Astrocyte (in vitro differentiated cells and primary cell): ENCODE measurements around the gene SLC10A1. TPM values are rescaled to one million over a fixed set of nuclear protein-coding genes. Genes with fewer than 3 reads are reported as not detected.

ENCODE experiments used
- DNase-seq: peaks from one replicate; pipeline ENCODE4 v3.0.0-alpha.2; 2010; ENCODE audit warnings: low read depth
- FAIRE-seq: peaks from 2 replicates; lab custom pipeline; 2011; peaks lifted over from hg19 to GRCh38; lab: Jason Lieb, UNC
- H2AFZ ChIP-seq: 2 replicates; pipeline ENCODE4 v1.6.0; 2012; ENCODE audit warnings: low read depth, low read length, inconsistent platforms
- H3K27ac ChIP-seq: 2 replicates; pipeline ENCODE4 v1.5.1; 2011; ENCODE audit warnings: low read depth, low read length, inconsistent platforms
- H3K27me3 ChIP-seq: 2 replicates; pipeline ENCODE4 v1.6.0; 2011; ENCODE audit warnings: low read length, inconsistent platforms; ENCODE audit not compliant: insufficient read depth
- H3K36me3 ChIP-seq: 2 replicates; pipeline ENCODE4 v1.5.1; 2011; ENCODE audit warnings: low read length, inconsistent platforms; ENCODE audit not compliant: insufficient read depth
- H3K4me1 ChIP-seq: 2 replicates; pipeline ENCODE4 v1.5.1; 2011; ENCODE audit warnings: low read length, inconsistent platforms; ENCODE audit not compliant: insufficient read depth
- H3K4me2 ChIP-seq: 2 replicates; pipeline ENCODE4 v1.6.0; 2012; ENCODE audit warnings: low read length, inconsistent platforms
- H3K4me3 ChIP-seq: 2 replicates; pipeline ENCODE4 v1.5.1; 2011; ENCODE audit warnings: low read depth, mild to moderate bottlenecking, low read length, inconsistent platforms; ENCODE audit not compliant: insufficient read depth
- H3K79me2 ChIP-seq: 2 replicates; pipeline ENCODE4 v1.6.0; 2012; ENCODE audit warnings: mild to moderate bottlenecking, low read length, inconsistent platforms; ENCODE audit not compliant: insufficient read depth
- H3K9ac ChIP-seq: 2 replicates; pipeline ENCODE4 v1.6.0; 2012; ENCODE audit warnings: mild to moderate bottlenecking, low read length, inconsistent platforms
- H3K9me3 ChIP-seq: 2 replicates; pipeline ENCODE4 v1.5.1; 2012; ENCODE audit warnings: low read depth, mild to moderate bottlenecking, low read length, inconsistent platforms; ENCODE audit not compliant: insufficient read depth
- H4K20me1 ChIP-seq: 2 replicates; pipeline ENCODE4 v1.6.0; 2012; ENCODE audit warnings: low read length, inconsistent platforms; ENCODE audit not compliant: insufficient read depth
- H3K27ac Mint-ChIP-seq: one replicate; pipeline ENCODE4 v1.8.0; 2021; ENCODE audit warnings: mild to moderate bottlenecking, mixed read lengths; ENCODE audit not compliant: unreplicated experiment
- H3K27me3 Mint-ChIP-seq: one replicate; pipeline ENCODE4 v1.8.0; 2021; ENCODE audit warnings: low read depth, mixed read lengths; ENCODE audit not compliant: unreplicated experiment
- H3K36me3 Mint-ChIP-seq: one replicate; pipeline ENCODE4 v1.8.0; 2021; ENCODE audit warnings: low read depth, mixed read lengths; ENCODE audit not compliant: unreplicated experiment
- H3K4me1 Mint-ChIP-seq: one replicate; pipeline ENCODE4 v1.8.0; 2021; ENCODE audit warnings: low read depth, mixed read lengths; ENCODE audit not compliant: unreplicated experiment
- H3K4me3 Mint-ChIP-seq: one replicate; pipeline ENCODE4 v1.8.0; 2021; ENCODE audit warnings: mild to moderate bottlenecking, moderate library complexity, mixed read lengths; ENCODE audit not compliant: unreplicated experiment
- H3K9me3 Mint-ChIP-seq: one replicate; pipeline ENCODE4 v1.8.0; 2021; ENCODE audit warnings: mild to moderate bottlenecking, mixed read lengths; ENCODE audit not compliant: unreplicated experiment
- EZH2 ChIP-seq: IDR thresholded peaks from 2 replicates; pipeline ENCODE4 v1.6.1; 2012; ENCODE audit warnings: mild to moderate bottlenecking, low read length, inconsistent platforms; ENCODE audit not compliant: insufficient read depth
- total RNA-seq: library from RNA; stranded (reverse); gene quantifications from 2 replicates; pipeline ENCODE4 v1.2.1, GENCODE V29; 2021
- TF ChIP-seq, protein P1 (sequence below): IDR thresholded peaks from 2 replicates; pipeline ENCODE4 v1.5.1; 2011; ENCODE audit warnings: low read depth, mild to moderate bottlenecking, inconsistent platforms, low read length, moderate library complexity; ENCODE audit not compliant: insufficient read depth

SLC10A1 gene
- total RNA-seq, 1 donor from 2014 or later = not detected

DNA sequence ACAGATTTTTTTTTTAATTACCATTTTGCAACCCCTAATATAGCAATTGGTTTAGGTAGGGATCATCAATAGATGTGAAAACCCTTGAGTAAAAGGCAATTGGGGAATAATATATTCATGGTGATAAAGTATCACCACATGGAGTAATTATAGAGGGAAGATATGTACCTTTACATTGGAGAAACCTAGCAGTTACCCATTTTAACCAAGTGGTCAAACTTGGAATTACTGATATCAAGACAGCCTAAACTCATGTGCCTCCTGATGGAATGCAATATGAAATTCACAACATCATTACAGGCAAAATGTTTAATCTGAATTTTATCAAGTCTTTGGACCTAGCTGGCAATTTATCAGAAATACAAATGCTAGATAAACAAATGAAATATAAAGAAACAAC, 6.7 kb upstream of the SLC10A1 start:
- Mint-ChIP-seq H3K4me3 (no peak overlapping the region), H3K27me3 (peaks cover 3% of the 10 kb centered on the region), H3K27ac (no peak overlapping the region), H3K36me3 (no peaks in the 10 kb centered on the region), H3K9me3 (peaks cover 6% of the 10 kb centered on the region), H3K4me1 (no peaks in the 10 kb centered on the region)
- no peaks in the 10 kb centered on the region for H3K9me3 ChIP-seq
- H4K20me1 ChIP-seq = no peaks in the 10 kb centered on the region
- H3K79me2 ChIP-seq = no peaks in the 10 kb centered on the region
- TF ChIP-seq EZH2 = no peak
- TF ChIP-seq, protein P1, sequence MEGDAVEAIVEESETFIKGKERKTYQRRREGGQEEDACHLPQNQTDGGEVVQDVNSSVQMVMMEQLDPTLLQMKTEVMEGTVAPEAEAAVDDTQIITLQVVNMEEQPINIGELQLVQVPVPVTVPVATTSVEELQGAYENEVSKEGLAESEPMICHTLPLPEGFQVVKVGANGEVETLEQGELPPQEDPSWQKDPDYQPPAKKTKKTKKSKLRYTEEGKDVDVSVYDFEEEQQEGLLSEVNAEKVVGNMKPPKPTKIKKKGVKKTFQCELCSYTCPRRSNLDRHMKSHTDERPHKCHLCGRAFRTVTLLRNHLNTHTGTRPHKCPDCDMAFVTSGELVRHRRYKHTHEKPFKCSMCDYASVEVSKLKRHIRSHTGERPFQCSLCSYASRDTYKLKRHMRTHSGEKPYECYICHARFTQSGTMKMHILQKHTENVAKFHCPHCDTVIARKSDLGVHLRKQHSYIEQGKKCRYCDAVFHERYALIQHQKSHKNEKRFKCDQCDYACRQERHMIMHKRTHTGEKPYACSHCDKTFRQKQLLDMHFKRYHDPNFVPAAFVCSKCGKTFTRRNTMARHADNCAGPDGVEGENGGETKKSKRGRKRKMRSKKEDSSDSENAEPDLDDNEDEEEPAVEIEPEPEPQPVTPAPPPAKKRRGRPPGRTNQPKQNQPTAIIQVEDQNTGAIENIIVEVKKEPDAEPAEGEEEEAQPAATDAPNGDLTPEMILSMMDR = no peak
- FAIRE-seq (no peak), DNase-seq (no peak)
- H3K4me2 ChIP-seq = no peak overlapping the region
- H3K4me1 ChIP-seq = no peaks in the 10 kb centered on the region
- no peak overlapping the region for H3K4me3 ChIP-seq
- H3K27me3 ChIP-seq = peaks cover 2% of the 10 kb centered on the region
- H2AFZ ChIP-seq = no peak overlapping the region
- no peak overlapping the region for H3K9ac ChIP-seq
- no peaks in the 10 kb centered on the region for H3K36me3 ChIP-seq
- H3K27ac ChIP-seq = no peak overlapping the region

- H3K9me3 ChIP-seq = no peaks in the 10 kb centered on the region
- Mint-ChIP-seq H3K4me3 (no peak overlapping the region), H3K27ac (no peak overlapping the region), H3K36me3 (peaks cover 2% of the 10 kb centered on the region), H3K9me3 (peaks cover 6% of the 10 kb centered on the region), H3K27me3 (peaks cover 9% of the 10 kb centered on the region), H3K4me1 (no peaks in the 10 kb centered on the region)
- DNase-seq (no peak), FAIRE-seq (no peak)
- no peaks in the 10 kb centered on the region for H3K36me3 ChIP-seq
- H2AFZ ChIP-seq = no peak overlapping the region
- no peak for TF ChIP-seq EZH2
- TF ChIP-seq, protein P1 = no peak
- no peak overlapping the region for H3K9ac ChIP-seq
- no peak overlapping the region for H3K4me2 ChIP-seq
- no peak overlapping the region for H3K4me3 ChIP-seq
- H3K27ac ChIP-seq = no peak overlapping the region
- no peaks in the 10 kb centered on the region for H3K4me1 ChIP-seq
- H4K20me1 ChIP-seq = no peaks in the 10 kb centered on the region
- H3K79me2 ChIP-seq = no peaks in the 10 kb centered on the region
- H3K27me3 ChIP-seq = no peaks in the 10 kb centered on the region
These were observed 1.3 kb upstream of the SLC10A1 start for GRCh38 chr14:69798339-69798735.

DNA sequence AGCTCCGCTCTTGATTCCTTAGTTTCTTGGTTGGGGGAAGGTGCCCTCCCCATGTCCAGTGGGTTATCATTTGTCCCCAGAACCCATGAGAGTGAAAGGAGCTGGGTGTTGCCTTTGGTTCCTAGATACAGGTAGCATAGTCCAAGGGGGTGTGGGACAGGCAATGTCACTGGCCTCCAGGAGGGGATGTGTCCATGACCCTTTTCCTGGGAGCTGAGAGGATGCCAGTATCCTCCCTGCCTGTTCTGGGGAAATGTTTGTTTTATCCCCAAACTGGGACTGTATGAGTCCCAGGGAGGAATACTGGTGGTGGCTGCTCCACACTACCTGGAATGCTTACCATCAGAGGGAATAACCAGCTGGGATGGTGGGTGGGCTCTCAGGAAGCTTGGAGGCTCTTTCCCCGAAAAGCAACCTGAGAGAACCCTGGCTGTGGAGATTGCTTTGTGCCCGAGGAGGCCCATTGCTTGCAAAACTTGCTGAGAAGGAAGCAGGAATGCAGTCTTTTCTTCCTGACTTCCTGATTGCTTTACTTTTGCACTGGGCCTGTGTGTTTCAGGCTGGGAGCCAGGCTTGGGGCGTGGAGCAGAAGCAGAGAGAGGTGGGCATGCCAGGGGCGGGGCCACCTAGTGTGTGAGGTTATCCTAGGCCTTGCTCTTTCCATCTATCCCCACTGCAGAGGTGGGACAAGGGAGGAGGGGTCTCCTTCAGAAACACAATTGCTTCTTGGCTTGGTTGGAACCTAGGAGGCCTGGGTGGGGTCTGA, 715 bp upstream of the SLC10A1 start:
- Histone ChIP-seq H3K27me3 (no peaks in the 10 kb centered on the region), H3K27ac (no peak overlapping the region), H3K4me2 (no peak overlapping the region), H3K9me3 (no peaks in the 10 kb centered on the region), H3K36me3 (no peaks in the 10 kb centered on the region), H3K9ac (no peak overlapping the region), H3K4me1 (no peaks in the 10 kb centered on the region), H3K4me3 (no peak overlapping the region), H3K79me2 (no peaks in the 10 kb centered on the region), H2AFZ (no peak overlapping the region), H4K20me1 (no peaks in the 10 kb centered on the region)
- Mint-ChIP-seq H3K36me3 (peaks cover 2% of the 10 kb centered on the region), H3K27ac (no peak overlapping the region), H3K27me3 (peaks cover 9% of the 10 kb centered on the region), H3K4me1 (no peaks in the 10 kb centered on the region), H3K9me3 (peaks cover 6% of the 10 kb centered on the region), H3K4me3 (no peak overlapping the region)
- FAIRE-seq (no peak), DNase-seq (no peak)
- TF ChIP-seq EZH2 = no peak
- TF ChIP-seq, protein P1 = no peak
